HL-60 (cell line): ENCODE data around the gene PARP12.
A peak's percentile ranks its signal among the peaks of the same experiment; 100 is the strongest.

Experiments
- DNase-seq, 2 experiments: peaks; one replicate each; pipeline ENCODE4 v3.0.0-alpha.2; 2010 to 2020; ENCODE audit warnings: low read depth in 1 of 2, low spot score in 1 of 2
- H3K27ac ChIP-seq: fragments of 250-450 bp; sonication (Bioruptor Pico); replicated peaks from 2 replicates; pipeline ENCODE4 v1.5.1; 2020; ENCODE audit warnings: mild to moderate bottlenecking, moderate library complexity
- H3K27me3 ChIP-seq: fragments of 250-450 bp; sonication (Bioruptor Pico); 2 replicates; pipeline ENCODE4 v1.5.1; 2021; ENCODE audit warnings: mild to moderate bottlenecking, moderate library complexity; ENCODE audit not compliant: insufficient read depth, poor library complexity, severe bottlenecking
- H3K4me3 ChIP-seq: replicated peaks from 2 replicates; pipeline ENCODE4 v1.5.1; 2011; ENCODE audit warnings: mild to moderate bottlenecking, control low read depth, low read length; ENCODE audit not compliant: insufficient read depth
- CTCF ChIP-seq: IDR thresholded peaks from one replicate; pipeline ENCODE4 v1.5.1; 2011; ENCODE audit warnings: low read length, control low read depth, inconsistent platforms; ENCODE audit not compliant: insufficient read depth
- GABPA ChIP-seq: IDR thresholded peaks from 2 replicates; pipeline ENCODE4 v1.6.1; 2012; ENCODE audit warnings: low read depth
- POLR2AphosphoS5 ChIP-seq: IDR thresholded peaks from 2 replicates; pipeline ENCODE4 v1.6.1; 2012; ENCODE audit warnings: low read depth
- REST ChIP-seq: IDR thresholded peaks from 2 replicates; pipeline ENCODE4 v1.6.1; 2012; ENCODE audit warnings: low read depth; ENCODE audit not compliant: insufficient replicate concordance
- SPI1 ChIP-seq: IDR thresholded peaks from 2 replicates; pipeline ENCODE4 v1.6.1; 2012; ENCODE audit warnings: low read depth, mild to moderate bottlenecking, borderline replicate concordance

The PARP12 gene

GRCh38 chr7:140053812-140054539, 8.8 kb downstream of the PARP12 start:
- no peak overlapping the region for H3K4me3 ChIP-seq
- no peaks in the 10 kb centered on the region for H3K27me3 ChIP-seq
- TF ChIP-seq GABPA (no peak), REST (no peak), CTCF (no peak), POLR2AphosphoS5 (no peak), SPI1 (no peak)
- DNase-seq: no peak
- no peak overlapping the region for H3K27ac ChIP-seq

GRCh38 chr7:140051820-140052219, 10.9 kb downstream of the PARP12 start:
- H3K4me3 ChIP-seq: no peak overlapping the region
- H3K27ac ChIP-seq: no peak overlapping the region
- DNase-seq: no peak
- TF ChIP-seq CTCF (no peak), SPI1 (peak; percentile 82), REST (no peak), GABPA (no peak), POLR2AphosphoS5 (no peak)
- peaks cover 3% of the 10 kb centered on the region for H3K27me3 ChIP-seq

GRCh38 chr7:140050100-140050499, 12.7 kb downstream of the PARP12 start:
- Histone ChIP-seq H3K27me3 (peaks cover 3% of the 10 kb centered on the region), H3K27ac (no peak overlapping the region), H3K4me3 (no peak overlapping the region)
- DNase-seq: no peak
- TF ChIP-seq CTCF: no peak
- no peak for TF ChIP-seq POLR2AphosphoS5
- TF ChIP-seq GABPA: no peak
- TF ChIP-seq REST: no peak
- no peak for TF ChIP-seq SPI1
